ENCODE data around the gene RPSA.

RPSA gene

GRCh38 chr3:39460677-39461076 lies 54.2 kb downstream of the RPSA start:
- no peak for DNase-seq

Measured in KG1 (cell line).